Measurements from ENCODE around the gene ADCK1.
A peak's percentile ranks its signal among the peaks of the same experiment; 100 is the strongest.
"Not testable (repeated sequence)": the region's sequence is repeated elsewhere in the genome, so short reads cannot be mapped to it uniquely, and the experiment has no call there.

ADCK1 gene, protein sequence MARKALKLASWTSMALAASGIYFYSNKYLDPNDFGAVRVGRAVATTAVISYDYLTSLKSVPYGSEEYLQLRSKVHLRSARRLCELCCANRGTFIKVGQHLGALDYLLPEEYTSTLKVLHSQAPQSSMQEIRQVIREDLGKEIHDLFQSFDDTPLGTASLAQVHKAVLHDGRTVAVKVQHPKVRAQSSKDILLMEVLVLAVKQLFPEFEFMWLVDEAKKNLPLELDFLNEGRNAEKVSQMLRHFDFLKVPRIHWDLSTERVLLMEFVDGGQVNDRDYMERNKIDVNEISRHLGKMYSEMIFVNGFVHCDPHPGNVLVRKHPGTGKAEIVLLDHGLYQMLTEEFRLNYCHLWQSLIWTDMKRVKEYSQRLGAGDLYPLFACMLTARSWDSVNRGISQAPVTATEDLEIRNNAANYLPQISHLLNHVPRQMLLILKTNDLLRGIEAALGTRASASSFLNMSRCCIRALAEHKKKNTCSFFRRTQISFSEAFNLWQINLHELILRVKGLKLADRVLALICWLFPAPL

DNA sequence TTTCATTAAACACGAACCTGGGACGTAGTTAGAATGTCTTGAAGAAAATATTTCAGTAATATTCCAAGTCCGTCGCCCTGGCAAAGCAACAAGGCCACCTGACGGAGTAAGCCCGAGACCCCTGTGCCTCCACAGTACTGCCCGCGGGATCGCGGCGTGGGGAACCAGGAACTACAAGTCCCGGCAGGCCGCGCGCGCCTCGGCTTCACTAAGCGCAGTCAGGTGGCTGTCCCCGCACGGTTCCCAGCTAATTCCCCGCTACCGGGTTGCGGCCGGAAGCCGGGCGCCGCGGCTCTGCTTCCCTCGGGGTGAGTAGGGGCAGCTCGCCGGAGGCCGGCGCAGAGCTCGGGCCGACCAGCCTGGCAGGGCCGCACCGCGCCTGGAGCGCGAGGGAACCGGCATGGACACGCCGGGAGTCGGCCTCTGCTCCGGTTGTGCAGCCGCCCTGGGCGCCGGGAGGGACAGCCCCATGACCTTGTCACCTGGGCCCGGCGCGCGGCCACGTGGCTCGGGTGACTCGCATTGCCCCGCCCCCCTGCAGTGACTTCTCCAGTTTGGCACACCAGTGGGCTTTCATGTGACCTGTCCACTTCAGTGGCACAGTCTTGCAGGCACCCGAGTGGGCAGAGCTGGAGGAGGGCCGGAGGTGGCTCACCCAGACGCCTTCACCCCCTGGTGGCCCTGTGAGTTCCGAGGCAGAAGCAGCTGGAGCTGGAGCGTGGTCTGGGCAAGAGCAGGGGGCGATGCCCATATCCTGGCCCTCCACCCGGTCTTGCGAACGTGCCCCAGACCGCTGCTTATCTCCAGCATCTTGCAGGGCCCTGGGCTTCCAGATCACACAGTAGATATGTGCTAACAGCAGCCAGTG, at the start of gene ADCK1:
Gene ADCK1 (plus strand): TSS at position 247 of the 868 bp plus-strand sequence. CDS start 18,870 bp downstream, outside the sequence.
- DNase-seq (ENCODE audit: low read depth, low spot score): peak; percentile 61

DNA sequence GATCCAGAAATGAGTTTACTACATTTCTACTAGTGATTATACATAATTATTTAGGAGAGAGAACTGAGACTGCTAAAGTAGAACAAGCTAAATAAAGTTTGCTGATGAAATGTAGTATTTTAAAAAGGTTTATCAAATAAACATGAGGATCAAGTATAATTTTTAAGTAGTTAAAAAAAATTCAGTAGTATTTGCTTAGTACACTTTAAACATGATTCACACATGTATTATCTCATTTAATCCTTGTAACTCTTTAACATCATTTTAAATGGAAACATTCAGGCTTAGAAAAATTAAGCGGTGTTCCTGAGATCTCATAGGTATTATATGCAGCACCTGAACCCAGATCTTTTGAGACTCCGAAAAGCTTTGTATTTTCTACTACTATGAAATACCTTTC, 47.6 kb upstream of the ADCK1 start:
- DNase-seq (ENCODE audit: low read depth, low spot score): no peak

DNA sequence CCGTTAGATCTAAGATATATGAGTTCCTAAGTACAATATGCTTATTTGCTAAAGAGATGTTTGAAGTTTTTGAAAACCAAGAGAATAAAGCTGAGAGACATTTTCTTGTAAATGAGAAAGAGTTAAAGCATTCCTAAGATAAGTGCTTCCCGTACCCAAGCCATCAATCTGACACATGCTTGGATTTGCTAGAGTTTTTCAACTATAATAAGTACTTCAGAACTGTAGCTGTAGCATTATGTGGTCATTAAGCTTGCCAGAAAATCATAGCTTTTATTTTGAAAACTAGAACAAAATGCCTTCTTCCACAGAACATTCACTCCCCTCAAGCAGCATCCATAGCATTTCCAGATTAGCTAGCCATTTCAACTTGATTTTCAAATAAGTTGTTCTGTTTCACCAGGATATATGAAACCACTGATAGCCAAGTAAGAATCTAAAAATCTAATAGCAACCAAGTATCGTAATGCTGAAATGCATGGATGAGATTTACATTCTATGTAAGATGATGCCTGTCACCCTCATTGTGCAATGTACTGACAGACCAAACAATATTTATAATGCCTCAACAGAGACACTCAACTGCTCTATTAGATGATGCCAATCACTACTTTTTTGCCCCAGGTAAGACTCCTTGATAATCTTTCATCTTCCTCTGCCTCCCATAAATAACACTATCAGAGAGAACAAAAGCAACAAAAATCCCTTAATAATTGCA, 47.0 kb upstream of the ADCK1 start:
- DNase-seq (ENCODE audit: low read depth, low spot score): no peak

DNA sequence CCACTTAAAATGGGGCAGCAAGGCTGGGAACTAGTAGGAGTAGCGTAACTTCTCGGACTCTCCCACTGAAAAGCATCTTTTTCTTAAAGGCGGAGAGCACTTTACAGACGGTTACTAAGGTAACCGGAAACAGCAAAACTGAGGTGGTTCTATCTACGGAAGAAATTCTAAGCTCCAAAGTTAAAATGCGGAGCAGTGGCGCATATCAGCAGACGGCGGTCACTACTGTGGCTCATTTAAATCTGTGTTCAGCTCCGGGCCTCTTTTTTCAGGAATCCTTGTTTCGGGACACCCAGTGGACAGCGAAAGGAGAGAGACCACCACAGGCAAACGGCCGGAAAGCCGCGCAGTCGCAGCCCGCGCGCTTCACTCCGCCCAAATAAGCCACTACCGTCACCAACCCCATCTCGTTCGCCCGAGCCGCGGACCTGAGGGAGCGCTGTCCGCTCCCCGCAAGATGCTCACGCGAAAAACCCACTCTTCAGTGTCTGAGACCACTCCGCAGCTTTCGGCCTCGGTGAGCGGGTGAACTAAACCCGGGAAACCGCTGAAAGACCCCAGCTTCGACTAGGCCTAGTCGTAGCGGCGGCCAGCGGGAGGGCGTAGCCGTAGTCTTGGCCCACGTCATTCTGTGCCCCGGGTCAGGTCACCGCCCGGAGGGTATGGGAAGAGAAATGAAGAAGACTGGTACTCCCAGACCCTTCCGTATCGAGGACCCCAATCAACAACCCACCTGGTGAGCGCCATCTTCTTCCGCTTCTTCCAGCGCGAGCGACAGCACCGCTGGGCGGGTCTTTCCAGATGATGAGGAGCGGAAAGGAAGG, 39.3 kb upstream of the ADCK1 start, which contains the start of gene SNW1:
Gene SNW1 (minus strand): TSS at position 776 of the 824 bp plus-strand sequence. CDS start 29 bp downstream, at position 747.
- DNase-seq (ENCODE audit: low read depth, low spot score): peak; percentile 80

DNA sequence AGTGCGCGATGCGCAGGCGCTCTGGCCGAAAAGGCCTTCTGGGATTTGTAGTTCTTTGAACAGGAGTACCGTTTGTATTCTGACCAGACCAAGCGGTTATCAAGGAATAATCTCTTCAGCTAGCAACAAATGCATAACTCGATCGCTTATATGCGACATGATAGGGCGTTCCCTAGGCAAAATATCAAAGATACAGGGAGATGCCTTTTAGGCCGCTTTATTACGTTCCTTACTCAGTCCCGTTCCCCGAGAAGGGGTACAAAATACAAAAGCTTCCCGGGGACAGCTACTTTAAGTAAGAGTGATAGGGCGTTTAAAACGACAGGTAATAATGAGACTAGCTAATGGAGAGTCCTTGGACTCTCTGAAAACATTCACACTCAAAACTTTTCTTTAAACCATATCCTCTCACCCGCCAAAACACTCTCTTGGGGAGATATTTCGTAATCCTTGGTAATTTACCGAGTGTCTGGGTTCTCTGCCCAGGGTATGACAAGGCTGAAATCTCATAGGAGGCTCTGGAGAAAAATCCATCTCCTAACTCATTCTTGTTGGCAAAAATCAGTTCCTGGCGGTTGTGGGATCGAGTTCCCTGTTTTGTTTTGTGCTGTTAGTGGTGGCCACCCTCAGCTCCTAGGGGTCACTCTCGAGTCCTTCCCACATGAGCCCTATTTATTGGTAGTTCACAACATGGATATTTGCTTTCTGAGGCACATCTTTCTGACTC, 38.5 kb upstream of the ADCK1 start:
- DNase-seq (ENCODE audit: low read depth, low spot score): no peak

DNA sequence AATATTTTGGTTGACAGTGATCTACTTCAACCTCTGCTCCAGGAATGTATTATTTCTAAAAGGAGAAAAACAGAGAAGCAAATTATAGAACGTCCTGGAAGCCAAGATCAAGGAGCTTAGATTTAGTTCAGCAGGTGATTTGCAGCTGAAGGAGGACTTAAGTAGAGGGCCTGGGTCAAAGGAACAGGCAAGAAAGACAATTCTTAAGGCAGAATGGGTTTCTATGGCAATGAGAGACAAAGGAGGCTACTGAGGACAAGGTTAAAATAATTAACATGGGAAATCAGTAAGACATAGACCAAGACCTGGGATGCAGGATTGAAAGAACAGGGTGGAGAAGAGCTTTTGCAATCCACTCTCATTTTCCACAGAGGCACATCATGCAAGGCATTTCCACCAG, 36.6 kb upstream of the ADCK1 start:
- no peak for DNase-seq (ENCODE audit: low read depth, low spot score)

DNA sequence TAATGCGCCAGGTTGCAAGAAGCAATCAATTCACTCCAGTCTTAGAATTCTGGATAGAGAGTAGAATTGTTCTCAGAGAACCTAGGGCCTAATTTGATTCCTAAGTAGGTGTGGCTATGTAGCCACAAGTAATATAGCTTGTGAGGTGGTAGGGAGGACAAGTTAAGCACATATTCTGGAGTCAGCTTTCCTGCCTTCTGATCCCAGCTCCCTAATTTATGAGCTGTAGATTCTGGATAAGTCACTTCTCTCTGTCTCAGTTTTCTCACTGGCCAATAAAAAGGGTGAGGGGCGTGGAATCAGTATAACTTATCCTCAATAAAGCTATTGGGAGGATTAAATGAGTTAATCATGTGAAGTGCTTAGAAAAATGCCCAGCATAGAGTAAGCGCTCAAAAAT, 35.9 kb upstream of the ADCK1 start:
- DNase-seq (ENCODE audit: low read depth, low spot score): no peak

DNA sequence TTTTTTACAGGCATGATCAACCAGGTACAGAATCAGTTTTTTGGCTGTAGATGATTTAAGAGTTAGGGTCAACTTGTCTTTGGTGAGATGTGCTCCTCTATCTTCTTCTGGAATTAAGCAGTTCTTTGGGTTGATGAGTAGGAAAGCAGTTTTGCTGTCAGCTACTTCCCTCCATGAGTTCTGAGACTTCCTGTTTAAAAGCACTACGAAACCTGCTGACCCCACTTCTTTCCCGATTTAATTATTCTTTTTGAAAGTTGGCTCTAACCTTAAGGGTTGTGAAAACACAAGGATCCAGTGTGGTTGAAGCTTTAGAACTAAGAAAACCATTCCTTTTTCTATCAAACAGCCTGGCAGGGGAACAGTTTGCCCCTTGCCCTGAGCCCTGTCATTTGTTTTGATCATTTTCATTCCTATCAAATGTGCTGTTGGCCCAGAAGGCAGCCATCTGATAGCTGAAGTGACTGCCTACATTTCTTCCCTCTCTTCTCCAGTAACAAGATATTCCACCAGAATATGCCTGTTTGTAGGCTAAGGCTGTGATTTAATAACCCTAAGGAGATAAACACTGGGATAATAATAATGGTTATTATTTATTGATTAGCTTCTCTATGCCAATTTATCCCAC, 31.4 kb upstream of the ADCK1 start:
- not testable (repeated sequence) for DNase-seq (ENCODE audit: low read depth, low spot score)

DNA sequence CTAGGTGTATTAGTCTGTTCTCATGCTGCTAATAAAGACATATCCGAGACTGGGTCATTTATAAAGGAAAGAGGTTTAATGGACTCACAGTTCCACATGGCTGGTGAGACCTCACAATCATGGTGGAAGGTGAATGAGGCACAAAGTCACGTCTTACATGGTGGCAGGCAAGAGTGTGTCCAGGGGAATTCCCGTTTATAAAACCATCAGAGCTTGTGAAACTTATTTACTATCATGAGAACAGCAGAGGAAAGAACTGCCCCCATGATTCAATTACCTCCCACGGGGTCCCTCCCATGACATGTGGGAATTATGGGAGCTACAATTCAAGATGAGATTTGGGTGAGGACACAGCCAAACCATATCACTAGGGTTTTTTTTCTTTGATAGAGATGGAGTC, 25.9 kb upstream of the ADCK1 start:
- not testable (repeated sequence) for DNase-seq (ENCODE audit: low read depth, low spot score)

DNA sequence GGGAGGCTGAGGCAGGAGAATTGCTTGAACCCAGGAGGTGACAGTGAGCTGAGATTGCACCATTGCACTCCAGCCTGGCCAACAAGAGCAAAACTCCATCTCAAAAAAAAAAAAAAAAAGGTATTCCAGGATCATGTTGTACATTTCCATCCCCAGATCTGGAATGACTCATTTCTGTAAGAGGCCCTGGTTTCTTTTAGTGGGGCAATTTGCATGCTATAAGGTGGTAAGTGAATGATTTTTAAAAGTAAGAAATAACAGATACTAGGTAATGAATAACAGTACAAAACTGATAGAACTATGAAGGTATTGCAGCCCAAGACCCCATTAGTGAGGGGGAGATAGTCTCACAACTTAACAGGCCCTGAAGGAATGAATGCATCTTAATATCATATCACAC, 17.7 kb upstream of the ADCK1 start:
- DNase-seq (ENCODE audit: low read depth, low spot score): no peak

DNA sequence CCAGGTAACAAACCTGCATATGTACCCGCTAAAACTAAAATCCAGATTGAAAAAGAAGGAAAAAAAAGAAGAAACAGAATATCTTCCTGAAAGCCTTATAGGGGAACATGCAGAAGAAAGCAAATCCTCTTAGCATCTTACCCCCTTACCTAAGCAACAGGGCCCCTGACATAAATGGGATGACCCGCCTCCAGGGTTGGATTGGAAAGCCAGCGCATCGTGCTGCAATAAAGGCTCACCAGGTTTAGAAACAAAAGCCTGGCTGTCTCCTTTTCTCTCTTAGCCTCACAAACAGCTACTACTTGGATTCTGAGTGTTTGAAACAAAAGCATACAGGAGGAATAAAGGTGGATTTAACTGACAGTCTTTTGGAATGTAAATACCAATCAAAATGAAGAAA, 13.8 kb upstream of the ADCK1 start:
- DNase-seq (ENCODE audit: low read depth, low spot score): no peak

DNA sequence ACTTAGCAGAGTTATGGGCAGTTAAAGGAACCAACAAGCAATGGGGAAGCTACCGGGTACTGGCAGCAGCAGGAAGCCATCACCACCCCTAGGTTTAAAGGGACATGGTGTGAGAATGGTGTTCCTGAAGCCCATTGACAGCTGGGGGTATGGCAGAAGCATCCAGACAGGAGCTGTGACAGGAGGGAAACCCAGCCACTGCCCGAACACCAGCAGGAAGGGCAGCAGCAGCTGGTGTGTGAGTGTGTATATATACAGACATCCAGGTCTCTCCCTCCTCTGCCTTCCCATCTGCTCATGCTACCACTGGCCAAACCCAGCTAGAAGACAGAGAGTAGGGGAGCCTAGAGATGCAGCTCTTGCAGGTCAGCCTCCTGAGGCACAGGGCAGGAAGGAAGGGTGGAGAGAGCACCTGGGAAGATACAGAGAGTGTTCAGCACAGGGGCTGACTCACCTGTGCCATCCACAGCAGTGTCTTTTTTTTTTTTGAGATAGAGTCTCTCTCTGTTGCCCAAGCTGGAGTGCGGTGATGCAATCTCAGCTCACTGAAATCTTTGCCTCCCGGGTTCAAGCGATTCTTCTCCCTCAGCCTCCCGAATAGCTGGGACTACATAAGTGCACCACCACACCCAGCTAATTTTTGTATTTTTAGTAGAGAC, 9.2 kb upstream of the ADCK1 start:
- DNase-seq (ENCODE audit: low read depth, low spot score): no peak

DNA sequence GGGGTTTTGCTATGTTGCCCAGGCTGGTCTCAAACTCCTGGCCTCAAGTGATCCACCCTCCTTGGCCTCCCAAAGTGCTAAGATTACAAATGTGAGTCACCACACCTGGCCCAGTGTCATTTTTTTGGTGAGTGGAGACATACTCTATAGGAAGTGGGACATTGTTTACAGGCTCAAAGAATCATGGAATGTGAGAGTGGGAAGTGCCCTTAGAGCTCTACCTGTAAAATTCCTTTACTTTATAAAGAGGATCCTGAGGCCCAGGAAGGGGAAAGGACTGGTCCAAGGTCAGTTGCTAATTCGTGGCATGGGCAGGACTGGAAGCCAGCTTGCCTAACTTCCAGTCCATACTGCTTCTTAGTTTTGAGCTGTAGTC, 8.7 kb upstream of the ADCK1 start:
- DNase-seq (ENCODE audit: low read depth, low spot score): no peak

DNA sequence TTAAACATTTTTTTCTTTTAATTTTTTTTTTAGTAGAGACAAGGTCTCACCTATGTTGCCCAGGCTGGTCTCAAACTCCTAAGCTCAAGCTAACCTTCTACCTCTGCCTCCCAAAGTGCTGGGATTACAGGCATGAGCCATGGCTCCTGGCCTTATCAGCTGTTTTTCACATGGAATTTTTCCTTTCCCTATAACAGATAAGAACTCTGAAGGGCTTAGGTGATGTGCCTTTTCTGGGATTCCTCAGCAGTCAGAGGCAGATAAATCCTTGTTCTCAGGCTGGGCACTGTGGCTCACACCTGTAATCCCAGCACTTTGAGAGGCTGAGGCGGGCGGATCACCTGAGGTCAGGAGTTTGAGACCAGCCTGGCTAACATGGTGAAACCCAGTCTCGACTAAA, 6.7 kb upstream of the ADCK1 start:
- not testable (repeated sequence) for DNase-seq (ENCODE audit: low read depth, low spot score)

DNA sequence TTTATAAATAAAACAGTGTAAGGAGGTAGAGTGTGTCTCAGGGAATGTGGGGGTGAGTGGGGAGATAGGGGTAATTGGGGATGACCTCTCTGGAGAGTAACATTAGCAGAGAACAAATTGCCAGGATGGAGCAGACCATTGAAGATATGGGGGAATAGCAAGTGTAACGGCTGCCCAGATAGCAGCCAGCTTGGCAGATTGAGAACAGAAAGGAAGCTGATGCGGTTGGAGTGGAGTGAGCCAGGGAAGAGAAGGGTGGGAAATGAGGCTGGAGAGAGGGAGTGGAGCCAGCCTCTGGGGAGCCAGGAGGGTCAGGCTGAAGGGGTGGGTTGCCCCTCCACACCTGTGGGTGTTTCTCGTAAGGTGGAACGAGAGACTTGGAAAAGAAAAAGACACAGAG, 5.6 kb upstream of the ADCK1 start:
- no peak for DNase-seq (ENCODE audit: low read depth, low spot score)

DNA sequence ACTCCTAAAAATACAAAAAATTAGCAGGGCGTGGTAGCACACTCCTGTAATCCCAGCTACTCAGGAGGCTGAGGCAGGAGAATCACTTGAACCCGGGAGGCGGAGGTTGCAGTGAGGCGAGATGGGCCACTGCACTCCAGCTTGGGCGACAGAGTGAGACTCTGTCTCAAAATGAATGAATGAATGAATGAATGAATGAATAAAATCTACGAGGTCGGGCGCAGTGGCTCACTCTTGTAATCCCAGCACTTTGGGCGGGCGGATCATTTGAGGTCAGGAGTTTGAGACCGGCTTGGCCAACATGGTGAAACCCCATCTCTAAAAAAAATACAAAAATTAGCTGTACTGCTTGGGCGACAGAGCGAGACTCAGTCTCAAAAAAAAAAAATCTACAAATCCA, 453 bp upstream of the ADCK1 start:
- DNase-seq (ENCODE audit: low read depth, low spot score): not testable (repeated sequence)

DNA sequence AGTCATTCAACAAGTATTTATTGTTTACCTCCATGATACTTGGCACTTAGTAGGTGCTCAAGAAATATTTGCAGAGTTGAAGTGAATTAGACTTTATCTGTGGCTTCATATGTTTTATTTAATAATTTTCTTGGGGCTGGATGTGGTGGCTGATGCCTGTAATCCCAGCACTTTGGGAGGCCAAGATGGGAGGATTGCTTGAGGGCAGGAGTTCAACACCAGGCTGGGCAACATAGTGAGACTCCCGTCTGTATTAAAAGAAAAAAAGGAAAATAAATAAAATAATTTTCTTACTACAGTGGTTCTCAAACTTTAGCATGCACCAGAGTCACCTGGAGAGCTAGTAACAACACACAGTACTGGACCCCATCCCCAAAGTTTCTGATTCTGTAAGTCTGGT, 905 bp downstream of the ADCK1 start:
- no peak for DNase-seq (ENCODE audit: low read depth, low spot score)

DNA sequence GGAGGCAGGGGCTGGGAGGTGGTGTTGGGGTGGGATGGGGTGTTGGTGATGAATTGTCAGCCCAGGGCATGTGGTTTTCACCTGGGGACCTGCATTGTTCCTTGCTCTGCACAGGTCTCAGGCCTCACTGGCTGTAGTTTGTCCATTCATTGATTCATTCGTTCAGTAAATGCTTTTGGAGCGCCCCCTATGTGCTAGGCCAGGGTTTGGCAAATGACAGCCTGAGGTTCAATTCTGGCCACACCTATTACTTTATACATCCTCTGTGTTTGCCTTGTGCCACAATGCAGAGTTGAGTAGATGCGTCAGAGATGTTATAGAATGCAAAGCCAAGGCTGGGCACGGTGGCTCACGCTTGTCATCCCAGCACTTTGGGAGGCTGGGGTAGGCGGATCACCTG, 4.7 kb downstream of the ADCK1 start:
- no peak for DNase-seq (ENCODE audit: low read depth, low spot score)

DNA sequence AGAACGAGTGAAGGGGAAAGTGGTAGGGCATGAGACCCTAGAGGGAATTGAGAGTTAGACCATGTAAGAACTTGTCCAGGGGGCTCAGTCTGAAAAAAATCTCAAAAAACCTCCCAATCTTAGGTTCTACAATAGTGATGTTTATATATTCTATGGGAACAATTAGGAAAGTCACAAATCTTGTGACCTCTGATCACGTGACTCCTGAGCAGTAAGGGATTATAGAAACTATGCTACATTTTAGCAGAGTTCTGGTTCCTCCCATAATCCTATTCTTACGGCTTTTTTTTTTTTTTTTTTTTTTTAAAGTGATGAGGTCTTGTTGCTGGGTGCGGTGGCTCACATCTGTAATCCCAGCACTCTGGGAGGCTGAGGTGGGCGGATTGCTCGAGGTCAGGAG, 5.8 kb downstream of the ADCK1 start:
- DNase-seq (ENCODE audit: low read depth, low spot score): no peak
